HG03045 (cell line): ENCODE results near the gene PSMB7.

Experiments used
- ATAC-seq: cut with Tn5 transposase; IDR thresholded peaks from one replicate; pipeline ENCODE4 v1.9.1; 2021; ENCODE audit warnings: mild to moderate bottlenecking, moderate library complexity; ENCODE audit not compliant: unreplicated experiment

The PSMB7 gene

DNA sequence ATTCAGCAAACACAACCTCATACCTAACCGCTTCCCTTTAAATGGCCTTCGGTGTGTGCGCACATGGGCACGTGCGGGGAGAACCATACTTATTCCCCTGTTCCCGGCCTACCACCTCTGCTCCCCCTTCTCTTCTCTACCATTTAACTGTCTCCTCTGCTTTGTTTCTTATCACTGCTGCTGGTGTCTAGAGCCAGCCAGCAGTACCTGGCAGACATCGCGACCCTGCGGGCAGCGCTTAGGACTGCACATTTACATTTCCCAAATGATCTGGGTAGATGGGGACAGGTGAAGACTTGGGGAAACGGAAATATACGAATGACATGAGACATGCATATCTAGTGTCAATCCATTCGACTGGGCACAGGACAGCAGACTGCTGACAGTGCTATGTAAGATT is 56.6 kb downstream of the PSMB7 start:
- no peak for ATAC-seq

GRCh38 chr9:124357721-124358361 is 57.4 kb downstream of the PSMB7 start:
- no peak for ATAC-seq

DNA sequence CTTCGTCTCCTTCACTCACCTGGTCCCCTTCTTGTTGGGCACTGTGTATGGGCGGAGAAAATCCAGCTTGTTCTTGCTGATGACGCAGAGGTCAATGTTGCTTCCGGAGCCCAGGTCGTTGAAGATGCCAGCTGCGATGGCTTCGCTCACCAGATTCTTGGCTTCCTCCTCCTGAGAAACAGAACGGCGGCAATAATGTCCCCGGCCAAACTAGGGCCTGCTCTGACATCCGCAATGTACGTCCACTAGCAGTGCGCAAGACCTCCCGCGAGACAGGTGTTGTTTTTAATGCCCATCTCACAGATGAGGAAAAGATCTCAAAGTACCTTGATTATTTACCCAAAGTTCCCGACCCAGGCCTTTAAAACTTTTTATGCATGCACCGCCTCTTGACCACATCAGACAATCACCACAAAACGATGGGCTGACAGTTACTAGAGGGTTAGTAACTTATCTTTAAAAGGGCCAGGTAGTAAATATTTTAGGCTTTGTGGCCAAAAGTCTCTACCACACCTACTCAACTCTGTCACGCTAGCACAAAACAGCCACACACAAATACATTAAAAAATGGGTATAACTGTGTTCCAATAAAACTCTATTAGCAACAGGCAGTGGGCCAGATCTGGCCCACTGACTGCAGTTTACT is 58.4 kb downstream of the PSMB7 start:
- ATAC-seq = no peak

- ATAC-seq = no peak
These were observed 59.1 kb downstream of the PSMB7 start for GRCh38 chr9:124355941-124356744.

GRCh38 chr9:124355039-124355940 is 60.0 kb downstream of the PSMB7 start:
- ATAC-seq = no peak

- no peak for ATAC-seq
These were observed 60.8 kb downstream of the PSMB7 start for GRCh38 chr9:124354346-124355038.

DNA sequence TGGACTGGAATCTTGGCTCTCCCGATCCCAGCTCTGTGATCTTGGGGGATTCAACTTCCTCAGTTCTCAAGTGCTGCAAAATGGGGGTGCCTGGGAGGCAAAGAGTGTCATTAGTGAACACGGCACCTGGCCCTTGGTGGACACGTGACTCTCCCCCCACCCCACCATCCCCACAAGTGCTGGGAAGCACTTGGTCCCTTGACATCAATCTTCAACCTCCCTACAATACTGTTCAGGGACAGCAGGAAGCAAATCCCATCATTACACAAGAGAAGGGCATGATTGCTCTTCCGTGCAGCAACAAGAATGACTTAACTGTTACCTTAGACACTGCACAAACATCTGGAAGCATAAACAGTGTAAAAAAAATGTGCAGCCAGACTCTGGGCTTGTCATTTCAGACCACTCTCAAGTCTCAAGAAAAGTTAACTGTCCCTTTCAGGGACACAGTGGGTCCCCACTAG is 61.4 kb downstream of the PSMB7 start:
- ATAC-seq = no peak

DNA sequence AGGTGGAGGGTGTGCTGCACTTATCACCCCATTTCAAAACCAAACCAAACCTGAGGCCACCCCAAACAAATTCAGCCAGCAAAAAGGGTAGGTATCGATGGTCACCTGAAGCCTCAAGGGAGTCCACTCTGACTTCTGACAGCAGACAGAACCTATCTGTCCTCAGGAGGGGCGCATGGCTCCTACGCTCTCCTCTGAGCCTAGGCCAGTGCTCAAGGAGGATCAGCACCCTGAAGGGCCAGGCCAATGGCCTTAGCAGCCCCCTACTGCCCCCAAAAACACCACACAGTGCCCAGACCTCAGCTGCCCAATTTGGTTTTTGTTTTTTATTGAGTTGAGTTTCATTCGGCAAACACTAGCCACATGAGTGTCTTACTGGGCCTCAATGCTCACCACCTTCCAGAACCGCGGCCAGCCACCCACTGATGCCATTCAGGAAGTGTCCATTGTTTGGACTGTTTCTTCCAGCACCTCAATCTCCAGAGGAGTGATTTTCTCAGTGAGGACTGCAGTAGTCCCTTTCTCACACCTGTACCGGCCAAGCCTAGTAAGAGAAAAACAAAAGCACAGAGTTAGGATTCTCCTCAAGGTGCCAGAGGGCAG is 62.0 kb downstream of the PSMB7 start:
- no peak for ATAC-seq

DNA sequence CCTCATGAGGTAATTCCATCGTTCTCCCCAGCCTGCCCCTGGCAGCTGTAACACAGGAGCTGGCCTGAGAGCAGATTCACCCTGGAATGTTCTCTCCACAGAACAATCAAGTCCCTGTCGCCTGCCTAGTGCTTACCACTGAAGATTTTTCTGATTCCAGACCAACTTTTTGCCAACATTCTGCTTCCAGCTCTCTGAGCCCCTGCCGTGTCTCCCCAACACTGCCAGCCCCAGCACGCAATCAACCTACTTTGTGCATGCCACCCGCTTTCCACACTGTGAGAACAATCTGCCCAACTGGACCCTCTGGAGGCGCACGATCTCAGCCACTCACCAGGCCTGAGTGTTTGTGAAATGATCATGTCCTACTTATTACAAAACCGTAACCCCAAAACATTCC is 62.6 kb downstream of the PSMB7 start:
- ATAC-seq = no peak

DNA sequence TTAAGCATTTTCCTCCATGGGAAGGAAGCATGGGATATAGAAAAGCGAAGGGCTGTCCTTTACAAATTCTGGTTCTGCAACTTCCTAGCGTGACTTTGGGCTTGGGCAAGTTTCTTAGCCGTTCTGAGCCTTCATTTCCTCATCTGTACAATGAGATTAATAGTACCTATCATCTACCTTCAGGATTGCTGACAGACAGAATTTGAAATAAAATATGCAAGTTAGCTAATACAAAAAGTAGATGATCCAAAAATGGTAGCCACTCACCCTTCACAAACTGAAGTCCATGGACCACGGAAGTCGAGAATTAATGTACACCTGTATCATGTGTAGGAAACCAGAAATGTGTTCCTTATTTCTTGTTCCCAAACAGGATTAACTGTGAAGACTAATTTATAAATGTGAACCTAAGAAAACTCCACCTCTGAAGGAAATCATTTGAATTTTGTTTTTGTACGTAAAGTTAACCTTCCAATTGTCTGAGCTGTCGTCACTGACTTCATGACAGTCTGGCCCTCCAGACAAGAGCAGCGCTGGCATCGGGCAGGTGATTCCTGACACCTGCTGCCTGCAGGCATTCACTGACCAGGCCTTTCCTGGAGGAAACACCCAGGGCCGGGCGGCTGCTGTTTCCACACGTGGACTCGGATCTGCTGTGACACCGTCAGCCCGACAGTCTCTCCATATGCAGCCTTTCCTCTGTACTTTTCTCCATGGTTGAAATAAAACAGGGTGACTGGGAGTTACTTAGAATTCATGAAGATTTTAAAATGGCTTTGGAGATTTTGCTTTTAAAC is 63.4 kb downstream of the PSMB7 start:
- no peak for ATAC-seq

DNA sequence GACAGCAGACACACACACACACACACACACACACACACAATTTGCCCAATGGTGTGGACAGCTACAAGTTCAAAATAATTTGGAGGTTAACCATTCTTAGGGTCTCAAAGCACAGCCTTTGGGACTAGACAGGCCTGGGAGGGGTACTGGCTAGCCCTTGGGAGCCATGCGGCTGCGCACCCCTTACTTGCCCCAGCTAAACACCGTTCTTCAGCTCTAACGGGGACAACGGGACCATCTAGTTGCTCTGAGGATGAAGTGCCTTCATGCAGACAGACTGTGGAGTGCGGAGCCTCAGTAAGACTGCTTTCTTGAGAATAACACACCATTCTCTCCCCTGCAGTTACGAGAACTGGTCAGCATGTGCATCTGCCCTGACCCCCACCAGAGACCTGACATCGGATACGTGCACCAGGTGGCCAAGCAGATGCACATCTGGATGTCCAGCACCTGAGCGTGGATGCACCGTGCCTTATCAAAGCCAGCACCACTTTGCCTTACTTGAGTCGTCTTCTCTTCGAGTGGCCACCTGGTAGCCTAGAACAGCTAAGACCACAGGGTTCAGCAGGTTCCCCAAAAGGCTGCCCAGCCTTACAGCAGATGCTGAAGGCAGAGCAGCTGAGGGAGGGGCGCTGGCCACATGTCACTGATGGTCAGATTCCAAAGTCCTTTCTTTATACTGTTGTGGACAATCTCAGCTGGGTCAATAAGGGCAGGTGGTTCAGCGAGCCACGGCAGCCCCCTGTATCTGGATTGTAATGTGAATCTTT is 64.6 kb downstream of the PSMB7 start:
- ATAC-seq = no peak

DNA sequence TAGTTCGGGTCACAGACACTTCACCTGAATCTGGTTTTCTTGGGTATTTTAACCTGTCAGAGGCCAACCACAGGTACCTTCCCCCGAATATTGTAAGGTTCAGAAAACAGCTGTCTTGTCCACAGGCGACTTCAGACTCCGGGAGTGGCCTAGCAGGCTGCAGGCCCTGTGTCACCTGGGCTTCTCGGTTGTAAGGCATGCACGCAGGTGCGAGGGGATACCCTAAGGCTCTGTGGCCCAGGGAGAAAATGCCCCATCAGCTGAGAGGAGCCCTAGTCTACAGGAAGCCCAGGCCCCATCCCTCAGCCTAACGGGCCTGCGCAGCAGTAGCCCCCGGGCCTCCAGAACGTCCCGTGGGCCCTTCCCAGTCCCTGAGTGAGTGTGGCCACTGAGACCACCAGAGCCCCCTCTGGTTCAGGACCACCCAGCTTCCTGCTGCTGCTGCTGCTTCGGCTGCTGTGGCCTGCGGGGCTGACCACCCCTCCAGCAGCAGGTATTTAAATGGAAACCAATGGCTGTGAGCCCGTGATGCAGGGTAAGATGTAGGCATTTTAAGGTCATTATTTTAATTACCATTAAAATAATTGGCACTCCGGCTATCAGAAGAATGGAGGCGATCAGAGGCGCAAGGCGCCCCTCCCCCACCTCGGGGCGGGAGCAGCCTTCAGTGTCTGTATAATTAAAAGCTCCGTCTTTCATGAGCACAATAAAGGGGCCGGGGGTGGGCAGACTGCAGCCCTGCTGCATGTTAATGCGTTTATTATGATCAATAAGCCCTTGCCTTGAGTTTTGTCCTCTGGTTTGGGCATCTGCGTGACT is 65.4 kb downstream of the PSMB7 start:
- no peak for ATAC-seq

GRCh38 chr9:124349267-124349666 is 66.0 kb downstream of the PSMB7 start:
- ATAC-seq = no peak

GRCh38 chr9:124348831-124349230 is 66.4 kb downstream of the PSMB7 start:
- ATAC-seq = no peak

- ATAC-seq = no peak
These were observed 66.9 kb downstream of the PSMB7 start for GRCh38 chr9:124348363-124348762.

DNA sequence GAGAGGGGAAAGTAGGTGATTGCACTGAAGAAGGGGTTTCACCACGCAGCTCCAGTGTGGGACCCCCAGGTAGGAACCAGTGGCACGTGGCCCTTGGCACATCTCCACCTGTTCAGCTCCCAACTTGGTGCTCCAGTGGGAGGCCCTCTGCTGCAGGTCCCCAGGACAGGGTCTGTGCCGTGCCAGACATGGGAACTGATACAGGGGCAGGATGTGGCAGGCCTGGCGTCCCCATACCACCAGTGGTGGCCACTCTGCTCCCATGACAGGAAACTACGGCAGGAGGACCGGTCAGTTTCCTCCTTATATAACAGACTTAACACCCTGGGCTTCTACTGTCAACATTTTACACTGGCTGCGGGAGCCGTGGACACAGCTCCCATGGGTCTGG is 67.3 kb downstream of the PSMB7 start:
- no peak for ATAC-seq

- ATAC-seq = no peak
These were observed 67.9 kb downstream of the PSMB7 start for GRCh38 chr9:124347206-124347967.
